ENCODE results near the gene OR2AG1.

DNA sequence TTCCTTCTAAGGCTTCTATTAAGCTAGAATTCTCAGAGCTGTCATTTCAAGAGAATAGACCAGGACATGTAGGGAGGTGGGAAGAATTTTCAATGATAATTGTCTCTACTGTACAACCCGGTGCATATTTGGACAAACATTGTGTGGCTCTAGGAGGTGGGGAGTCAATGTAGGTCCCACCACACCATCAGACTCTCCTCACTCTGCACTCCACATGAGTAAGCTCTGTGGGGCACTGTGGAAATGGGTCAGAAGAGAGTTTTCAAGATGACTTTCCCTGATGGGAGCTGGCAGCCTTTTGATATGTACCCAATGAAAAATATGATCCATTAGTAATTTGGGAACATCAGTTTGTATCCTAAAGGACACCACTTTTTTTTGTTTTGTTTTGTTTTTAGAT, 44.2 kb upstream of the OR2AG1 start:
- TF ChIP-seq POLR2A (IDR thresholded peaks at IDR 0.05; ENCODE audit: extremely low read depth, insufficient read length) (no peak), MYC (IDR thresholded peaks at IDR 0.05; ENCODE audit: low read depth, low read length) (no peak)
- TF ChIP-seq, protein P1, sequence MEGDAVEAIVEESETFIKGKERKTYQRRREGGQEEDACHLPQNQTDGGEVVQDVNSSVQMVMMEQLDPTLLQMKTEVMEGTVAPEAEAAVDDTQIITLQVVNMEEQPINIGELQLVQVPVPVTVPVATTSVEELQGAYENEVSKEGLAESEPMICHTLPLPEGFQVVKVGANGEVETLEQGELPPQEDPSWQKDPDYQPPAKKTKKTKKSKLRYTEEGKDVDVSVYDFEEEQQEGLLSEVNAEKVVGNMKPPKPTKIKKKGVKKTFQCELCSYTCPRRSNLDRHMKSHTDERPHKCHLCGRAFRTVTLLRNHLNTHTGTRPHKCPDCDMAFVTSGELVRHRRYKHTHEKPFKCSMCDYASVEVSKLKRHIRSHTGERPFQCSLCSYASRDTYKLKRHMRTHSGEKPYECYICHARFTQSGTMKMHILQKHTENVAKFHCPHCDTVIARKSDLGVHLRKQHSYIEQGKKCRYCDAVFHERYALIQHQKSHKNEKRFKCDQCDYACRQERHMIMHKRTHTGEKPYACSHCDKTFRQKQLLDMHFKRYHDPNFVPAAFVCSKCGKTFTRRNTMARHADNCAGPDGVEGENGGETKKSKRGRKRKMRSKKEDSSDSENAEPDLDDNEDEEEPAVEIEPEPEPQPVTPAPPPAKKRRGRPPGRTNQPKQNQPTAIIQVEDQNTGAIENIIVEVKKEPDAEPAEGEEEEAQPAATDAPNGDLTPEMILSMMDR (IDR thresholded peaks at IDR 0.05; ENCODE audit: low read depth, low read length): no peak
- TF ChIP-seq, protein P2, sequence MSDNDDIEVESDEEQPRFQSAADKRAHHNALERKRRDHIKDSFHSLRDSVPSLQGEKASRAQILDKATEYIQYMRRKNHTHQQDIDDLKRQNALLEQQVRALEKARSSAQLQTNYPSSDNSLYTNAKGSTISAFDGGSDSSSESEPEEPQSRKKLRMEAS (IDR thresholded peaks at IDR 0.05; ENCODE audit: low read depth, low read length): no peak
